Stimulated activated naive CD4-positive, alpha-beta T cell treated with Interleukin-2 at 50 U/mL for 16 hours (primary cell): ENCODE results near the gene DDX46.
"Not testable (repeated sequence)": the region's sequence is repeated elsewhere in the genome, so short reads cannot be mapped to it uniquely, and the experiment has no call there.

Source experiments
- DNase-seq: peaks from one replicate; lab custom pipeline; 2025; lab: John Stamatoyannopoulos, UW

DDX46 gene

DNA sequence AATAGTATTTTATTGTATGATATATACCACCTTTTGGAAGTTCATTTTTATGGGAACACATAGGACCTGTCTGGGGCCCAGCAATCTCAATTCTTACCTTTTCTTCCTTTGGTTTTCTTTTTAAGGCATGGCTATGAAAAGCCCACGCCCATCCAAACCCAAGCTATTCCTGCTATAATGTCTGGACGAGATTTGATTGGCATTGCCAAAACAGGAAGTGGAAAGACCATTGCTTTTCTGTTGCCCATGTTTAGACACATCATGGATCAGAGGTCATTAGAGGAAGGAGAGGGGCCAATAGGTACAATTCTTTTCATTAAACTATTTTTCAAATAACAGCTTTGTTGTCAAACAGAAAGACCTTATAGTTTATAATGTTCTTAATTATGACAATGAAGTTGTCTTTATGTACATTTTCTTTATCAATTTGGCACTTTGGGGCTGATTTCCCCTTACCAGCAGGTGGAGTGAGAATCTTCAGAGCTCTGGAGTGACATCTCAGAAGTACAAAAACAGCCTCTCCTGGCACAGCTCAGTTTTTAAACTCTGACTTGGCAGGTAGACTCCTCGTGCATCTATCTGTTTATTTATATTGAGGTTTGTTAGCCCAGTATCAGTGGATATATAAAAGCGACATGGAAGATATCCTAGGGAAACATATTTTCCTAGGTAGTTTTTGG is 25.8 kb downstream of the DDX46 start:
- DNase-seq = no peak

GRCh38 chr5:134784946-134785620 is 26.5 kb downstream of the DDX46 start:
- no peak for DNase-seq

DNA sequence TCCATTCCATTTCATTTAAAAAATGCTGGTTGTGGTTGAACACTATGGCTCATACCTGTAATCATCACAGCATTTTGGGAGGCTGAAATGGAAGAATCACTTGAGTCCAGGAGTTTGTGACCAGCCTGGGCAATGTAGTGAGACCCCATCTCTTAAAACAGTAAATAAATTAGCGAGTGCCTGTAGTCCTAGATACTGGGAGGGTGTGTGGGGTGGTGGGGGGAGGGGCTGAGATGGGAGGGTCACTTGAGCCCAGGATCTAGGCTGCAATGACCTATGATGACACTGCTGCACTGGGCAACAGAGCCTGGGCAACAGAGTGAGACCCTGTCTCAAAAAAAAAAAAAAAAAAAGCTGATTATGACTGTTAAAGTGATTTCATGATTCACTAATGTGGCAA is 29.1 kb downstream of the DDX46 start:
- no peak for DNase-seq

- DNase-seq = no peak
These were observed 33.0 kb downstream of the DDX46 start for GRCh38 chr5:134791580-134791979.

DNA sequence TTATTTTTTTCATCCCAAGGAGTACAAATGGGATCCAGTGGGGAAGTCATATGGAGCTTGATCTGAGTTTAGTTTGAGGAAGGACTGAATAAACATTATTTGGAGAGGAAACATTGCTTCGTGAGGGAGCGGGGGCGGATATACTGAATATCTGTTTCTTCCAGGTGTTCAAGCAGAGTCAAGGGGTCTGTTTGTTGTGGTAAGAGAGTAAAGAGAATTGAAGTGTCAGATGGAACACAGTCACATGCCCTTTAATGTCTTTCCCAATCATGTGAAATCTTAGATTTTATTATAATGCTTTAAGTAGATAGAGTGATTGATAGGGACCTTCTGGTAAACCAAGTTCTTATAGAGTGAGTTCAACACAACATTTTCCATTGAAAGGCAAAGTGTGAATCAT is 33.7 kb downstream of the DDX46 start:
- no peak for DNase-seq

DNA sequence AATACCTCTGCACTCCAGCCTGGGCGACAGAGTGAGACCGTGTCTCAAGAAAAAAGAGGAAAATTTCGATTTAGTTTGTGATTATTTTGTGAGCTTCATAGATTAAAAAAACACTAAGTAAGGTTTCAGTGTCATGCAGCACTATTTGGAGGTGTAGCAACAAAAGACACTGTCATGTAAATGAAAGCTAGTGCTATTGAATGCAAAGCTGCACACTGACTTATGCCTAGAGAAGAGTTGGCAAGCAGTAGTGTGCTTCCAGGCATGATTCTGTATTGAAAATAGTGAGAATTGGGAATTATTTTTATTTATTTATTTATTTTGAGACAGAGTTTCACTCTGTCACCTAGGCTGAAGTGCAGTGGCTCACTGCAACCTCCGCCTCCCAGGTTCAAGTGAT is 34.5 kb downstream of the DDX46 start:
- DNase-seq = no peak

- DNase-seq = no peak
These were observed 35.5 kb downstream of the DDX46 start for GRCh38 chr5:134794082-134794481.

DNA sequence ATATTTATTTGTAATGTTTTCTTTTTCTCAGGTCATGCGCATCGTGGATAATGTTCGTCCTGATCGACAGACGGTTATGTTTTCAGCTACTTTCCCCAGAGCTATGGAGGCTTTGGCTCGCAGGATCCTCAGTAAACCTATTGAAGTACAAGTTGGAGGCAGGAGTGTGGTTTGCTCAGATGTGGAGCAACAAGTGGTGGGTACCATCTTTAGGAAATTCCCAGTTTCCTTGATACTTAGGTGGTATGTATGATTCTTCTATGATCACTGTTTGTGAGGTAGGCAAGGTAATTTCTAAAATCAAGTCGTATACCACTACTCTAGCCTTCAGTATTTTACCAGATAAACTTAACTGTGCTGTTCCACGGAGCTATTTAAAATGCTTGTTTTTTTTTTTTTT is 36.2 kb downstream of the DDX46 start:
- no peak for DNase-seq

GRCh38 chr5:134798468-134798867 is 39.9 kb downstream of the DDX46 start:
- DNase-seq = no peak

GRCh38 chr5:134803821-134804220 is 45.2 kb downstream of the DDX46 start:
- DNase-seq = no peak

GRCh38 chr5:134813407-134813806 is 54.8 kb downstream of the DDX46 start:
- DNase-seq = peak; percentile 3

DNA sequence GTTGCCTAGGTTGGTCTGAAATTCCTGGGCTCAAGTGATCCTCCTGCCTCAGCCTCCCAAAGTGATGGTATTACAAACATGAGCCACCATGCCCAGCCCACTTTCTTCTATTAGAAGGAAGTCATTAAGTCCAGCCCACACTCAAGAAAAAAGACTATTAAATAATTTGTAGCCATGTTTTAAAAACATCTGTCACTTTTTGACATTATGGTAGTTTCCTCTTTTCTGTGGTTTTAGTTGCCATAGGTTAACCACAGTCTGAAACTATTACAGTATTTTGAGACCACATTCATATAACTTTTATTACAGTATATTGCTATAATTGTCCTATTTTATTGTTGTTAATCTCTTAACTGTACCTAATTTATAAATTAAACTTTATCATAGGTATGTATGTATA is 55.2 kb downstream of the DDX46 start:
- no peak for DNase-seq

DNA sequence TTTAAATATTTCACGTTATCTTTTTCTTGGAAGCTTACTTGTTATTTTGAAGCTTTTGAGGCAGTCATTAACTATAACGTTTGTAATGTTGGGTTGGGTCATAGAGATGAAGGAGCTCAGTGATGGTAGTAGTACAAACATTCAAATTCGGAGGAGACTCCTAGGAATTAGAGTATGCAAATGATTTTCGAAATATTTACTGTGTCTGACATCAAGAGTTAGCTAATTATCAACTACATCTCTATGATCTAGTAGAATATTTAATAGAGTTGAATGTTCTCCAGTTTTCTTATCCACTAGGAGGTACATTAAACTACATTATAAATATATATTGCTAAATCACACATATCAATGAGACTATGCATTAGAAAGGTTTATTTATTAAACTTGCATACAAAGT is 58.4 kb downstream of the DDX46 start:
- no peak for DNase-seq

DNA sequence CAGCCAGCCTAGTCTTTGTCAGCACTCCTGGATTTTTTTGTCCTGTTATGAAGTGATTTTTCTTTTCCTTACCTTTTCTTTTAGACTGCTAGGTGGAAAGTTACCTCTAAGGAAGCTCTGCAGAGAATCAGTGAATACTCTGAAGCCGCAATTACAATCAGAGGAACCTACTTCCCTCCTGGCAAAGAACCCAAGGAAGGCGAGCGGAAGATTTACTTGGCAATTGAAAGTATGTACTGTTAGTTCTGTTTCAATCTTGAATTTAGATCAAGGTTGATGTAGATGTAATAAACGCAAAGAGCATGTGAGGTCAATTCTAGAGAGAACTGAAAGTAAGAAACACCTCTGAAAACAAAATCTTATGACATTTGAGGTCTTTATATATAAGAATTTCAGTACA is 60.2 kb downstream of the DDX46 start:
- DNase-seq = no peak

GRCh38 chr5:134819407-134819963 is 60.9 kb downstream of the DDX46 start:
- no peak for DNase-seq

- DNase-seq = no peak
These were observed 63.3 kb downstream of the DDX46 start for GRCh38 chr5:134821841-134822240.

DNA sequence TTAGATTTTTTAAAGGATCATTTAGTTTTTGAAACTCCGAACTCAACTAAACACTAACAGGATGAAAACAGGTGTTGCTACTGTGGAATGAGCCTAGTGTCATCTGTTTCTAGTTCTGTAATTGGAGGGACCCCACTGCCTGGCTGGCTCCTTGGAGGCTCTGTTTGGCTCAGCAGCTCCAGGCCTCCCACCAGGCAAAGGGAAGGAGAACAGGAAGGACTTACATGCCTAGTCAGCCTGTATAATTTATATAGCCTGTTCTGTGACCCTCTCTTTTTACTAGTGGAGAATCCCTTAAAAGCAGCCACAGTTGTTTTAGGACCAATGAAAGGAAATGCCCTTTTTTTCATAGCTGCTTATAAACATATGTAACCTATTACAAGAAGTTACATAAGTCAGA is 66.1 kb downstream of the DDX46 start:
- no peak for DNase-seq

DNA sequence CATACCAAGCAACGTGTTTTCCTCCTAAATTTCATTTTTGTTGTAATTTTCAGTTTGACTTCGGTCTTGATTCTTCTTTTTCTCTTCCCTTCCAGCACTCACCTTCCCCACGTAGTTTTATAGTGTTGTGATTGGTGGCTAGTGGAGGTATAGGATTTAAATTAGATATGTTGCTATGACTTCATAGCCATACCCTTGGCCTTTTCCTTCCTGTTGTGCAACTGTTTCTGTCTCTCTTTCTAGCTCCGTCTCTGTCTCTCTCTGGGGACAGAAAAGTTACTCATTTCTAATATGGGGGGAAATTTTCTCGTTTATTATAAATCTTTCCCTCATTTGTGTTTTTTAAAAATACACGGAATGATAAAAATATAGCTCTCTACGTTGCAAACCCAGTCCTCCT is 66.6 kb downstream of the DDX46 start:
- DNase-seq = no peak

GRCh38 chr5:134833340-134834032 is 74.9 kb downstream of the DDX46 start:
- DNase-seq = no peak

- DNase-seq = no peak
These were observed 77.0 kb downstream of the DDX46 start for GRCh38 chr5:134835623-134836022.

- DNase-seq = no peak
These were observed 79.1 kb downstream of the DDX46 start for GRCh38 chr5:134837530-134838181.

- DNase-seq = not testable (repeated sequence)
These were observed 79.8 kb downstream of the DDX46 start for GRCh38 chr5:134838361-134838760.

DNA sequence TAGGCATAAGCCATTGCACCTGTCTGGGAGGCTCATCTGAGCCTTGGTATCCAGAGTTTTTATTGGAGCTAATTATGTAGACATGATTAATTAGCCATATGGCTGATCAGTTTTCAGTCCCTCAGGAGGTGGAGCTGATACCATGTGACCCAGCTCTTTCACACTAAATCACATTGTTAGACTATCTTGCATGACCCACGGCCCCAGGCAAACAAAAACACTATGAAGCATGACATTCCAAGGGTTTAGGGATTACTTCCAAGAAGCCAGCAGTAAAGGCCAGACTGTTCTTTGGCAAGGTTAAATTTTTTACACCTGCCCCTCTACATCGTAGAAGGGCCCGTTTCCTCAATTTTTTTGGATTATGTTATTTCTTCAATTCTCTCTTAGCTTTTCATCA is 82.2 kb downstream of the DDX46 start:
- no peak for DNase-seq
